ENCODE measurements around the gene COX4I1.

COX4I1 gene

GRCh38 chr16:85765211-85765610 is 34.3 kb upstream of the COX4I1 start (continued):
- TF ChIP-seq, protein P1, sequence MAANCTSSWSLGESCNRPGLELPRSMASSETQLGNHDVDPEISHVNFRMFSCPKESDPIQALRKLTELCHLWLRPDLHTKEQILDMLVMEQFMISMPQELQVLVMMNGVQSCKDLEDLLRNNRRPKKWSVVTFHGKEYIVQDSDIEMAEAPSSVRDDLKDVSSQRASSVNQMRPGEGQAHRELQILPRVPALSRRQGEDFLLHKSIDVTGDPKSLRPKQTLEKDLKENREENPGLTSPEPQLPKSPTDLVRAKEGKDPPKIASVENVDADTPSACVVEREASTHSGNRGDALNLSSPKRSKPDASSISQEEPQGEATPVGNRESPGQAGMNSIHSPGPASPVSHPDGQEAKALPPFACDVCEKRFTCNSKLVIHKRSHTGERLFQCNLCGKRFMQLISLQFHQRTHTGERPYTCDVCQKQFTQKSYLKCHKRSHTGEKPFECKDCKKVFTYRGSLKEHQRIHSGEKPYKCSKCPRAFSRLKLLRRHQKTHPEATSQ (tag by site-specific recombination; IDR thresholded peaks at IDR 0.05) = no peak
- TF ChIP-seq ZNF214 (tag by site-specific recombination; IDR thresholded peaks at IDR 0.05; ENCODE audit: borderline replicate concordance) = no peak
- TF ChIP-seq ZXDB (tag by site-specific recombination; IDR thresholded peaks at IDR 0.05) = no peak
- peak; percentile 44 for TF ChIP-seq GLIS1 (tag by site-specific recombination; IDR thresholded peaks at IDR 0.05)
- TF ChIP-seq ZNF664 (tag by site-specific recombination; IDR thresholded peaks at IDR 0.05) = peak; percentile 37; the same call in 1 of the 2 replicates
- TF ChIP-seq YY1 (tag by site-specific recombination; IDR thresholded peaks at IDR 0.05) = no peak

DNA sequence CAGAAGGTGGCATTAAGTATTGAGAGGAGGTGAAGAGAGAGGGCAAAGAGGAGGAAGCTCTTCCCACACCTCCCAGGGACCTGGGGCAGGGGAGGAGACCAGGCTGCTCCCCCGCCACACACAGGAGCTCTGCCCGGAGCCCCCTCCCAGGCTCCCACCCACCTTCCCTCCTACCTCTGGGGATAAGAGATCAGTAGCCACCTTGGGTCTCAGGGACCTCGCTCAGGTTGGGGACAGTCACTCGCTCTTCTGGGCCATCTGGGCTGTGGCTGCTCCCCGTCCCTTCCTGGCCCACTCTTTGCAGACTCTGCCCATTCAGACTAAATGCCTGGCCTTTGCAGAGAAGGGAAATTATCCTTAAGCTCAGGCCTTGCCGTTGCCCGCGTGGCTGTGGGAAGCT is 33.7 kb upstream of the COX4I1 start:
- ChIA-PET CTCF (interaction anchor here (0.6 kb wide), 1 partner anchor 34 kb away, joined by 4 read pairs; no protein-coding TSS in a partner anchor), POLR2A (no interaction called here)
- TF ChIP-seq ZFHX2 (tag by site-specific recombination; conservative IDR thresholded peaks at IDR 0.05) = peak; percentile 51
- no peak for TF ChIP-seq OSR2 (tag by site-specific recombination; IDR thresholded peaks at IDR 0.05)
- TF ChIP-seq EGR2 (tag by site-specific recombination; IDR thresholded peaks at IDR 0.05; ENCODE audit: low read depth) = peak; percentile 58; the same call in 1 of the 2 replicates
- Histone ChIP-seq H3K4me3 (ENCODE audit: low read depth, low read length) (no peak overlapping the region), H3K4me1 (ENCODE audit: control insufficient read depth, insufficient read depth, low read length) (no peaks in the 10 kb centered on the region), H3K9me3 (ENCODE audit: control insufficient read depth, insufficient read depth, low read depth, low read length) (no peaks in the 10 kb centered on the region), H3K27ac (ENCODE audit: extremely low read depth, low read depth, low read length) (no peak overlapping the region), H3K36me3 (ENCODE audit: control insufficient read depth in 2 of 2, insufficient read depth in 1 of 2, low read length in 2 of 2) (no peaks in the 10 kb centered on the region)

DNA sequence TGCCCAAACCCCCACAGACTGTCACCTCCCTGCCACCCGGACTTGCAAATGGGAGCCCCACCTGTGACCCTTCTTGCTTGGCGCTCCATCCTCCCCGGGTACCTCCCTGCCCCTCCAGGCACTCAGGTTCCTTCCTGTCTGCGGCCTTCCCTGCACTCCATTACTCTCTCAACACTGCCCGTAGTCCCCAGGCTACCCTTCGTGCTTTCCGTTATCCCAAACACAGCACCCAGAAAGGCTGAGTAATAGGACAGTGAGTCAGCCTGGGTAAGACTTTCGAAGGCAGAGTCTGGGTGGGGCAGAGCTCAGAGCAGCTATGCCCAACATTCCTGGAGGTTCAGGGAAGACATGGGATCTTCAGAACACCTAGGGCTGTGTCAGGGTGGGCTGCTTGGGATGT is 32.0 kb upstream of the COX4I1 start:
- H3K27ac ChIP-seq (ENCODE audit: extremely low read depth, low read depth, low read length) = no peak overlapping the region
- TF ChIP-seq ZBTB17 (tag by site-specific recombination; IDR thresholded peaks at IDR 0.05) (0 out of 2 replicates have a peak, but pooled peaks have one; percentile 26), SP7 (tag by site-specific recombination; IDR thresholded peaks at IDR 0.05) (0 out of 2 replicates have a peak, but pooled peaks have one; percentile 21), ZNF600 (tag by site-specific recombination; IDR thresholded peaks at IDR 0.05) (peak; percentile 75)
- TF ChIP-seq, protein P2, sequence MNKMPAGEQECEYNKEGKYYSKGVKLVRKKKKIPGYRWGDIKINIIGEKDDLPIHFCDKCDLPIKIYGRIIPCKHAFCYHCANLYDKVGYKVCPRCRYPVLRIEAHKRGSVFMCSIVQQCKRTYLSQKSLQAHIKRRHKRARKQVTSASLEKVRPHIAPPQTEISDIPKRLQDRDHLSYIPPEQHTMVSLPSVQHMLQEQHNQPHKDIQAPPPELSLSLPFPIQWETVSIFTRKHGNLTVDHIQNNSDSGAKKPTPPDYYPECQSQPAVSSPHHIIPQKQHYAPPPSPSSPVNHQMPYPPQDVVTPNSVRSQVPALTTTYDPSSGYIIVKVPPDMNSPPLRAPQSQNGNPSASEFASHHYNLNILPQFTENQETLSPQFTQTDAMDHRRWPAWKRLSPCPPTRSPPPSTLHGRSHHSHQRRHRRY (tag by site-specific recombination; IDR thresholded peaks at IDR 0.05) = no peak
- TF ChIP-seq, protein P3, sequence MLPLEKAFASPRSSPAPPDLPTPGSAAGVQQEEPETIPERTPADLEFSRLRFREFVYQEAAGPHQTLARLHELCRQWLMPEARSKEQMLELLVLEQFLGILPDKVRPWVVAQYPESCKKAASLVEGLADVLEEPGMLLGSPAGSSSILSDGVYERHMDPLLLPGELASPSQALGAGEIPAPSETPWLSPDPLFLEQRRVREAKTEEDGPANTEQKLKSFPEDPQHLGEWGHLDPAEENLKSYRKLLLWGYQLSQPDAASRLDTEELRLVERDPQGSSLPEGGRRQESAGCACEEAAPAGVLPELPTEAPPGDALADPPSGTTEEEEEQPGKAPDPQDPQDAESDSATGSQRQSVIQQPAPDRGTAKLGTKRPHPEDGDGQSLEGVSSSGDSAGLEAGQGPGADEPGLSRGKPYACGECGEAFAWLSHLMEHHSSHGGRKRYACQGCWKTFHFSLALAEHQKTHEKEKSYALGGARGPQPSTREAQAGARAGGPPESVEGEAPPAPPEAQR (tag by site-specific recombination; IDR thresholded peaks at IDR 0.05) = no peak
- no peak overlapping the region for H3K4me3 ChIP-seq (ENCODE audit: low read depth, low read length)
- no peaks in the 10 kb centered on the region for H3K36me3 ChIP-seq (ENCODE audit: control insufficient read depth in 2 of 2, insufficient read depth in 1 of 2, low read length in 2 of 2)
- POLR2A ChIA-PET = interaction anchor here (0.8 kb wide), 1 partner anchor 31 kb away, joined by 3 read pairs; no protein-coding TSS in a partner anchor
- H3K4me1 ChIP-seq (ENCODE audit: control insufficient read depth, insufficient read depth, low read length) = no peaks in the 10 kb centered on the region
- CTCF ChIA-PET = interaction anchor here (0.7 kb wide), 2 partner anchors 488 to 994 kb away, joined by 3 read pairs; no protein-coding TSS in a partner anchor
- no peaks in the 10 kb centered on the region for H3K9me3 ChIP-seq (ENCODE audit: control insufficient read depth, insufficient read depth, low read depth, low read length)

- H3K4me1 ChIP-seq (ENCODE audit: control insufficient read depth, insufficient read depth, low read length) = no peaks in the 10 kb centered on the region
- ChIA-PET CTCF (interaction anchor here (0.6 to 0.7 kb wide), 3 partner anchors 21 to 994 kb away, joined by 3 to 5 read pairs (median 3); no protein-coding TSS in a partner anchor), POLR2A (interaction anchor here (0.8 kb wide), 1 partner anchor 30 kb away, joined by 3 read pairs; no protein-coding TSS in a partner anchor)
These were observed 31.3 kb upstream of the COX4I1 start for GRCh38 chr16:85768199-85768598.

More at GRCh38 chr16:85768199-85768598, 31.3 kb upstream of the COX4I1 start:
- Histone ChIP-seq H3K4me3 (ENCODE audit: low read depth, low read length) (no peak overlapping the region), H3K27ac (ENCODE audit: extremely low read depth, low read depth, low read length) (no peak overlapping the region), H3K36me3 (ENCODE audit: control insufficient read depth in 2 of 2, insufficient read depth in 1 of 2, low read length in 2 of 2) (no peaks in the 10 kb centered on the region), H3K9me3 (ENCODE audit: control insufficient read depth, insufficient read depth, low read depth, low read length) (no peaks in the 10 kb centered on the region)
- TF ChIP-seq, protein P4, sequence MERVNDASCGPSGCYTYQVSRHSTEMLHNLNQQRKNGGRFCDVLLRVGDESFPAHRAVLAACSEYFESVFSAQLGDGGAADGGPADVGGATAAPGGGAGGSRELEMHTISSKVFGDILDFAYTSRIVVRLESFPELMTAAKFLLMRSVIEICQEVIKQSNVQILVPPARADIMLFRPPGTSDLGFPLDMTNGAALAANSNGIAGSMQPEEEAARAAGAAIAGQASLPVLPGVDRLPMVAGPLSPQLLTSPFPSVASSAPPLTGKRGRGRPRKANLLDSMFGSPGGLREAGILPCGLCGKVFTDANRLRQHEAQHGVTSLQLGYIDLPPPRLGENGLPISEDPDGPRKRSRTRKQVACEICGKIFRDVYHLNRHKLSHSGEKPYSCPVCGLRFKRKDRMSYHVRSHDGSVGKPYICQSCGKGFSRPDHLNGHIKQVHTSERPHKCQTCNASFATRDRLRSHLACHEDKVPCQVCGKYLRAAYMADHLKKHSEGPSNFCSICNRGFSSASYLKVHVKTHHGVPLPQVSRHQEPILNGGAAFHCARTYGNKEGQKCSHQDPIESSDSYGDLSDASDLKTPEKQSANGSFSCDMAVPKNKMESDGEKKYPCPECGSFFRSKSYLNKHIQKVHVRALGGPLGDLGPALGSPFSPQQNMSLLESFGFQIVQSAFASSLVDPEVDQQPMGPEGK (tag by site-specific recombination; IDR thresholded peaks at IDR 0.05) = no peak
- no peak for TF ChIP-seq HOXA7 (CRISPR knock-in tag; IDR thresholded peaks at IDR 0.05; ENCODE audit: borderline replicate concordance)
- no peak for TF ChIP-seq ZNF639 (tag by site-specific recombination; IDR thresholded peaks at IDR 0.05)
- TF ChIP-seq ZNF140 (tag by site-specific recombination; IDR thresholded peaks at IDR 0.05) = no peak
- no peak for TF ChIP-seq ZNF623 (tag by site-specific recombination; IDR thresholded peaks at IDR 0.05)
